DND-41 (cell line): ENCODE results near the gene SIPA1.

Source experiments
- ATAC-seq: fragments of 200-7000 bp; cut with Tn5 transposase; 3 replicates; pipeline ENCODE4 v1.9.1; 2021; ENCODE audit warnings: low read depth; ENCODE audit not compliant: insufficient read depth
- DNase-seq: peaks from one replicate; pipeline ENCODE4 v3.0.0-alpha.2; 2020
- H2AFZ ChIP-seq: 2 replicates; pipeline ENCODE4 v1.6.0; 2012; ENCODE audit warnings: low read depth, low read length
- H3K27ac ChIP-seq: 2 replicates; pipeline ENCODE4 v1.5.1; 2012; ENCODE audit warnings: low read length, inconsistent platforms
- H3K27me3 ChIP-seq: fragments of 200-600 bp; sonication (generic); 2 replicates; pipeline ENCODE4 v1.6.0; 2012; ENCODE audit warnings: low read length, mild to moderate bottlenecking, inconsistent platforms; ENCODE audit not compliant: insufficient read depth, poor library complexity
- H3K36me3 ChIP-seq: 2 replicates; pipeline ENCODE4 v1.5.1; 2012; ENCODE audit warnings: low read length, inconsistent platforms; ENCODE audit not compliant: insufficient read depth
- H3K4me1 ChIP-seq: 2 replicates; pipeline ENCODE4 v1.5.1; 2012; ENCODE audit warnings: mild to moderate bottlenecking, low read length; ENCODE audit not compliant: insufficient read depth
- H3K4me2 ChIP-seq: 2 replicates; pipeline ENCODE4 v1.6.0; 2012; ENCODE audit warnings: mild to moderate bottlenecking, moderate library complexity, low read length, inconsistent platforms; ENCODE audit not compliant: insufficient read depth
- H3K4me3 ChIP-seq, 2 experiments: fragments of 200-600 bp in 1 of 2; shearing (Covaris generic) in 1 of 2; 2 replicates each; pipeline ENCODE4 v1.5.1; 2012 to 2016; ENCODE audit warnings: inconsistent platforms in 2 of 2, low read length in 2 of 2, mild to moderate bottlenecking in 2 of 2, low read depth in 1 of 2, moderate library complexity in 1 of 2
- H3K79me2 ChIP-seq: 2 replicates; pipeline ENCODE4 v1.6.0; 2012; ENCODE audit warnings: low read length, inconsistent platforms; ENCODE audit not compliant: insufficient read depth
- H3K9ac ChIP-seq: 2 replicates; pipeline ENCODE4 v1.6.0; 2012; ENCODE audit warnings: low read depth, mild to moderate bottlenecking, inconsistent platforms, low read length, moderate library complexity
- H3K9me3 ChIP-seq: 2 replicates; pipeline ENCODE4 v1.5.1; 2012; ENCODE audit warnings: low read length, moderate library complexity, mild to moderate bottlenecking, inconsistent platforms; ENCODE audit not compliant: insufficient read depth, severe bottlenecking
- H4K20me1 ChIP-seq: 2 replicates; pipeline ENCODE4 v1.6.0; 2012; ENCODE audit warnings: low read length; ENCODE audit not compliant: insufficient read depth
- CTCF ChIP-seq: IDR thresholded peaks from 2 replicates; pipeline ENCODE4 v1.5.1; 2012; ENCODE audit warnings: borderline replicate concordance, low read length, moderate library complexity, mild to moderate bottlenecking; ENCODE audit not compliant: poor library complexity, severe bottlenecking; ENCODE audit errors: extremely low read depth
- EZH2 ChIP-seq: IDR thresholded peaks from 3 replicates; pipeline ENCODE4 v1.6.1; 2012; ENCODE audit warnings: borderline replicate concordance, low read depth, mild to moderate bottlenecking, moderate library complexity, low read length, inconsistent platforms; ENCODE audit not compliant: severe bottlenecking

The SIPA1 gene

GRCh38 chr11:65646288-65646957 is 8.5 kb downstream of the SIPA1 start:
- Histone ChIP-seq H3K27me3 (no peaks in the 10 kb centered on the region), H3K79me2 (no peaks in the 10 kb centered on the region), H3K9ac (no peak overlapping the region), H2AFZ (no peak overlapping the region), H3K36me3 (peaks cover 38% of the 10 kb centered on the region), H3K4me2 (no peak overlapping the region), H3K4me3 (no peak overlapping the region), H3K4me1 (peaks cover under 1% of the 10 kb centered on the region), H3K27ac (no peak overlapping the region), H4K20me1 (no peaks in the 10 kb centered on the region), H3K9me3 (no peaks in the 10 kb centered on the region)
- TF ChIP-seq EZH2 (no peak), CTCF (no peak)
- ATAC-seq (no peak), DNase-seq (no peak)

GRCh38 chr11:65646958-65647701 is 9.2 kb downstream of the SIPA1 start:
- Histone ChIP-seq H3K27me3 (no peaks in the 10 kb centered on the region), H3K9me3 (no peaks in the 10 kb centered on the region), H2AFZ (no peak overlapping the region), H3K27ac (no peak overlapping the region), H3K4me1 (peaks cover 8% of the 10 kb centered on the region), H3K36me3 (peaks cover 32% of the 10 kb centered on the region), H3K4me3 (no peak overlapping the region), H3K9ac (no peak overlapping the region), H3K79me2 (no peaks in the 10 kb centered on the region), H4K20me1 (no peaks in the 10 kb centered on the region), H3K4me2 (no peak overlapping the region)
- DNase-seq (no peak), ATAC-seq (no peak)
- TF ChIP-seq EZH2 (no peak), CTCF (no peak)

DNA sequence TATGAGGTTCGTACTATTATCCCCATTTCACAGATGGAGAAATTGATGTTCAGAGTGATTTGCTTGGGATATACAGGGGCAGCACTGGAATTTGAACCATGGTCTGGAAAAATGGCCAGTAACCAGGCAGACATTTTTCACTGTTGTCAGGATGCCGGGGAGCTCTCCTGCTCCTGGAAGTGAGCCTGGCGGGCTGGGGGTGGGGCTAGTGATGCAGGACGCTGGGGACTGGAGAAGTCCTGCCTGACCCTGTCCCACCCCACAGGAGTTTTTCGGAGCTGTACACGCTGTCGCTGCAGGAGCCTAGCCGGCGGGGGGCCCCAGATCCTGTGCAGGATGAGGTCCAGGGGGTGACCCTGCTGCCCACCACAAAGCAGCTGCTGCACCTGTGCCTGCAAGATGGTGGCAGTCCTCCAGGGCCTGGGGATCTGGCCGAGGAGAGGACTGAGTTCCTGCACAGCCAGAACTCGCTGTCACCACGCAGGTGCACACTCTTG is 11.1 kb downstream of the SIPA1 start:
- H3K9ac ChIP-seq, result no peak overlapping the region
- H4K20me1 ChIP-seq, result no peaks in the 10 kb centered on the region
- H3K4me2 ChIP-seq, result no peak overlapping the region
- H3K4me3 ChIP-seq, result no peak overlapping the region
- peaks cover 25% of the 10 kb centered on the region for H3K4me1 ChIP-seq
- H3K79me2 ChIP-seq, result peaks cover 6% of the 10 kb centered on the region
- no peak overlapping the region for H3K27ac ChIP-seq
- H3K36me3 ChIP-seq, result peaks cover 33% of the 10 kb centered on the region
- TF ChIP-seq CTCF, result no peak
- no peak for TF ChIP-seq EZH2
- no peaks in the 10 kb centered on the region for H3K27me3 ChIP-seq
- H3K9me3 ChIP-seq, result no peaks in the 10 kb centered on the region
- DNase-seq (no peak), ATAC-seq (no peak)
- H2AFZ ChIP-seq, result no peak overlapping the region
